Fibroblast of skin of left biceps (primary cell): ENCODE measurements around the gene CCDC195.

Experiments
- DNase-seq, 2 experiments: peaks; one replicate each; pipeline ENCODE4 v3.0.0-alpha.2; 2013; ENCODE audit warnings: low read depth in 2 of 2

Gene CCDC195

GRCh38 chr2:224716201-224716600 lies at the start of gene CCDC195:
TSS of gene CCDC195 (minus strand) at chr2:224716365. CDS start at chr2:224716365, 0 bp downstream.
- no peak for DNase-seq

DNA sequence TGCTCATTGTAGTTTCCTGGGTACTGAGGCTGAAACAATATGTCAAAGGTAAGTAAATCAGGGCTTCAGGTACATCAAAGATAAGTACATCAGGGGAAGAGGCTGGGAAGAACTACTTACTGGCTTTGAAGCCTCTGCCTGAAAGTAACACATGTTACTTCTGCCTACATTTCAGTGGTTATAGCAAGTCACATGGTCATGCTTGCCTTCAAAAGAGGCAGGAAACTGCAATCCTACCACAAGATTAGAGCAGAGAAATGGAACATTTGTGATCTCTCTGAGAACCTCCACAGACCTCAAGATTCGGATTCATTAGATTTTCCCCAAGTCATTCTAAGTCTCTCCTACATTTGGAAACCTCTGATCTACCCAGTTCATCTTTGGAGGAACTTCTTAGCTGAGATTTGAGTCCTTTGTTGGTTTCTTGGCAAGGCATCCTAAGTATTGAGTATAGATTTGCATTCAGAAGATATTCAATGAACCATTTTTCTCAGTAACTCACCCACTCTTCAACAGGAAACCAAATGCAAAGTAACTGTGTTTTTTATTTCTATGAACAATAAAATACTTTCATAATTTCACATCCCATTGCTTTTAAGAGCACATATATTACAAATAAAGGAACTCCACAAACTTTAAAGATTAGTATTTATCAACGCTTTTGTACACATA lies 48.5 kb upstream of the CCDC195 start:
- DNase-seq = no peak

DNA sequence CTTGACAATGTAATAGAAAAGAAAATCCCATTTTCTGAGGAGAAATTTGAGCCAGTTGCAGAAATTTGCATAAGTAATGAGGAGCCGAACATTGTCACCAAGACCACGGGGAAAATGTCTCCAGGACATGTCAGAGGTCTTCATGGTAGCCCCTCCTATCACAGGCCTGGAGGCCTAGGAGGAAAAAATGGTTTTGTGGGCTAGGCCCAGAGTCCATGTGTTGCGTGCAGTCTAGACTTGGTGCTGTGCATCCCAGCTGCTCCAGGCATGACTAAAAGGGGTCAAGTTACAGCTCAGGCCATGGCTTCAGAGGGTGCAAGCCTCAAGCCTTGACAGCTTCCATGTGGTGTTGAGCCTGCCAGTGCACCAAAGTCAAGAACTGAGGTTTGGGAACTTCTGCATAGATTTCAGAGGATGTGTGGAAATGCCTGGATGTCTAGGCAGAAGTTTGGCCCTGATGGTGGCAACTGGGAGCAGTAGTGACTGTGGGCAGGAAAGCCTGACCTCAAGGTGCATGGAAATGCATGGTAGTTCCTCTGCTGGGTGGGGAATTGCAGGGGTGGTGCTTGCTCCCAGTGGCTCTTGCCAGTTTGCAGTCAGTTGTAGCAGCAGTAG lies 41.9 kb upstream of the CCDC195 start:
- no peak for DNase-seq

GRCh38 chr2:224753743-224754540 lies 37.8 kb upstream of the CCDC195 start:
- peak; percentile 58 to 68 for DNase-seq

GRCh38 chr2:224751996-224752698 lies 36.0 kb upstream of the CCDC195 start:
- DNase-seq = no peak

DNA sequence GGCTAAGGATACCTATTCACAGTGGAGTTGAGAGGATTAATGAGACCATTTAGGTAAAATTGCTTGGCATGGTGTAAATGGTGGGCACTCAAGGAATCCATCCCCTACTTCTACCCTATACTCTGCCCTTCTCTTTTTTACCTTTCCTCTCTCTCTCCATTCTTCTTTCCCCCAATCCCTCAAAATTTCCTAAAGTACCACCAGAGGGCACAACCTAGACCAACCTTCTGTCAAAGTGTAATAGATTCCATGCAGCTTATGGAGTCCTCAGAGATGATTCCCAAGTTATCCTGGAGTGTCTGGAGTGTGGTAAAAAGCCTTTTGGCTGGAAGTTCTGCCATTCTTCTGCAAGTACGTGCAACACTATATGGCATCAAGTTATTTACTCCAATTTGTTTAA lies 33.0 kb upstream of the CCDC195 start:
- no peak for DNase-seq

DNA sequence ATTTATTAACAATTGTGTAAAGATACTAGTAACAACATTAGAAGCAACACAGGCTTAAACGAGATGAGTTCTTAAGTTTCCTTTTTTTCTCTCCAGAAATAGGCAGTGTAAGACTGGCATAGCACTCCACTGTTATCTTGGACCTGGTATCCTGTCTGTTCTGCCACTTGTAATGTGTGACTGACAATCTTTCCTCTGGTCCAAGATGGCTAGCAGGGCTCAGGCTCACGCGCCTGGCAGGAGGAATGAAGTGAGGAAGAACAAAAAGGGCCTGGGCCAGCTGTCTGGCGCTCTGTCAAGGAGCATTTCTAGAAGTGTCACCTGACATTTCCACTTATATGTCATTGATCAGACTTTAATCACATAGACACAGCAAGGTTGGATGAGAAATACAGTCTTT lies 31.6 kb upstream of the CCDC195 start:
- DNase-seq = no peak

DNA sequence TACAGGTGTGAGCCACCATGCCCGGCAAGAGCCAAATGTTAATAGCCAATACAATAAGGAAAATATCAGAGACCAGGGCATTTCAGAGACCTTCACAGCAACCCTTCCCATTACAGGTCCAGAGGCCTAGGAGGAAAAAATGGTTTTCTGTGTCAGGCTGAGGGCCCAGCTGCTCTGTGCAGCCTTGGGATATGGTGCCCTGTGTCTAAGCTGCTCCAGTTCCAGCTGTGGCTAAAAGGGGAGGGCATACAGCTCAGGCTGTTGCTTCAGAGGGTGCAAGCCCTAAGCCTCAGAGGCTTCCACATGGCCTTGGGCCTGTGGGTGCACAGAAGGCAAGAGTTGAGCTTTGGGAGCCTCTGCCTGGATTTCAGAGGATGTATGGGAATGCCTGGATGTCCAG lies 20.1 kb upstream of the CCDC195 start:
- no peak for DNase-seq

GRCh38 chr2:224734949-224735348 lies 18.8 kb upstream of the CCDC195 start:
- DNase-seq = no peak

GRCh38 chr2:224731665-224732064 lies 15.5 kb upstream of the CCDC195 start:
- no peak for DNase-seq

- no peak for DNase-seq
Measured at GRCh38 chr2:224729435-224729834, 13.3 kb upstream of the CCDC195 start.

- no peak for DNase-seq
Measured at GRCh38 chr2:224724331-224724730, 8.2 kb upstream of the CCDC195 start.

DNA sequence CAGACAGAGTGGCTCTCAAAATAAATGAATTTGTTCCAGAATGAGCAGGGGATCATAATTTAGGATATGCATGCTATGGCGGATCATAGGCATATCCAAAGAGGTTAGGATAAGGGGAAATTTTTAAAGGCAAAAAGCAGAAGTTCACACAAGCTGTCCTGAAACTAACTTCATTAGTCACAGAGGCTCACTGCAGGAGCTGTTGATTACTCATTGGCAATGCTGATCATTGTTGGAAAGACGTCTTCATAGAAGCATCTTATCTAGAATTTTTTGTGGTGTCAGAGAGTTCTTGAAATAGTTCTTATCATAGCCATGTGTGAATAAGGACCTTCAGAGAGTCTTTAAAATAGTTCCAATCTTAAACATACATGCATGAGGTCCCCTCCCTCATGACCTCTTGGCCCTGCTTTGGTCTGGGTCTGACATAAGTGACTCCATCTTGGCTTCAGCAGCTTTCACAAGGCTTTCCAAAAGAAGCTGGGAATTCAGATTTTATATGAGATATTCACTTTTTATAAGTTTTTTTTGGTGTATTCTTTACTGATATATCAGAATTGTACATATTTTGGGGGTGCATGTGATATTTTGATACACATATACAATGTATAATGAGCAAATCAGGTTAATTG lies 7.5 kb upstream of the CCDC195 start:
- peak; percentile 47 to 50 for DNase-seq

DNA sequence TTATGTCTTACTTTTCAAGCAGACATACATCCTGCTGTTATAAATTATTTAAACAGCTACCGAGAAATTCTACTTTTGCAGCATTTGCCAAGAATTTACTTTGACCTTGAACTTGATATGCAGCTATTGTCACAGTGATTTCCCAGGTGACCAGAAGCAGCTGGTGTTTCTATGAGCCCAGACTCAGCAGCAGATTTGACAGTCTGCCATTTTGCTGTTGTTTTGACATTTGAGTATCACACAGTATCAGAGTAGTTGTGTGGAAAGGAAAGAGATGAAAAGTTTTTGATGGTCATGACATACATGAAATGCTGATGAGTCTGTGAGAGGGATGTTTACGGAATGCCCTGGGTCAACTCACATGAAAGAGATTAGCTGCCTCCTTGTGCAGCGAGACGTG lies 6.6 kb upstream of the CCDC195 start:
- DNase-seq = no peak

- DNase-seq = no peak
Measured at GRCh38 chr2:224722250-224722649, 6.1 kb upstream of the CCDC195 start.

GRCh38 chr2:224716921-224717320 lies 756 bp upstream of the CCDC195 start:
- DNase-seq = no peak

- no peak for DNase-seq
Measured at GRCh38 chr2:224711859-224712665, 4.1 kb downstream of the CCDC195 start.

DNA sequence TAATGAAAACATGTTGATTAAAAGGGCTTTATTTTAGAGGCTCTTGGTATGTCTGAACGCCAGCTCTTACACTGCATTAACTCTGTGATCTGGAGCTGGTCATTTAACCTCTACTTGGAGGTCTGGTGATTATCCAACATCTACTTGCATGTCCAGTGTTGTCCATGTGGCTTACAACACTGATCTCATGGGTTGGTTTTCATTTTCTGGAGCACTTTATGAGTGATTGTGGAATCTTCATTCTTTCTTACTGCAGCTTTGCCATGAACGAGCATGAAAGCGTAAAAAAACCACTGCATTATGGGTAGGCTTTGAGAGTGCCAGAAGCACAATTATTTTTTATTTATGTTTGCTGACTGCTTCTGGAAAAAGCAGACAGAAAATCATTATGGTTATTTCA lies 4.8 kb downstream of the CCDC195 start:
- no peak for DNase-seq

- no peak for DNase-seq
Measured at GRCh38 chr2:224709301-224709700, 6.9 kb downstream of the CCDC195 start.

DNA sequence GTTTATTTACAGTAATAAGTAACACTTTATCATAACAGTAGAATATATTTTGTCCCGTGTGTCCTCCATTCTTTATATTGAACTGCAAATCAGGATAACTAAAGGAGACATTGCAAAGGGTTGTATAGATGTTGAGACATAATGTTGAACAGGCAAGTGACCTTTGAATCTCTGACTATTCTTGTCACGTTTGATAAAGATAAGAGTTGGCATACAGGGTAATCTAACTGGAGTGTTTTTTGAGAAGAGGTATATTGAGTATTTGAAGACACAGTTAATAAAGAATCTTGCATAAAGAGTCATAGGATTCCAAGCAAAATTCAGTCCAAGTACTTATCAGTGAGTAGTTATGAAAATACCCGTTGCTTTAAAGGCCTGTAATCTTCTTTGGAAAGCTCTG lies 21.7 kb downstream of the CCDC195 start:
- no peak for DNase-seq

GRCh38 chr2:224691563-224691962 lies 24.6 kb downstream of the CCDC195 start:
- DNase-seq = no peak
